Ureter (tissue), 1 donor: ENCODE measurements around the gene NCLN. TPM values are rescaled to one million over a fixed set of nuclear protein-coding genes. Genes with fewer than 3 reads are reported as not detected.

Experiments used
- total RNA-seq: library from RNA; stranded (reverse); gene quantifications from one replicate; pipeline ENCODE4 v1.2.4, GENCODE V29; 2023
- donor health status: DM: yes; HTN: yes; CAD: no.

NCLN gene
- total RNA-seq, 1 donor from 2014 or later, result 69.2 TPM

Other genes starting within 250 kb of the NCLN start
- 6.6 TPM for gene ZNF77, start 241.0 kb upstream of the NCLN start, total RNA-seq
- 3.6 TPM for gene TLE6, start 208.4 kb upstream of the NCLN start, total RNA-seq
- 95.2 TPM for gene TLE2, start 156.7 kb upstream of the NCLN start, total RNA-seq
- gene TLE5, start 123.4 kb upstream of the NCLN start, total RNA-seq, result 623 TPM
- 68.5 TPM for gene GNA11, start 91.6 kb upstream of the NCLN start, total RNA-seq
- 28.5 TPM for gene GNA15, start 49.9 kb upstream of the NCLN start, total RNA-seq
- 0.89 TPM for gene S1PR4, start 7.2 kb upstream of the NCLN start, total RNA-seq
- gene CELF5, start 38.7 kb downstream of the NCLN start, total RNA-seq, result 0.62 TPM
- 141 TPM for gene NFIC, start 180.7 kb downstream of the NCLN start, total RNA-seq